ENCODE data around the gene CAPNS1. TPM values are rescaled to one million over a fixed set of nuclear protein-coding genes. Genes with fewer than 3 reads are reported as not detected.

CAPNS1 gene
- total and polyA plus RNA-seq, 12 donors, result 94.8 to 916 (median 609) TPM

GRCh38 chr19:36114721-36115452 lies 25.0 kb upstream of the CAPNS1 start, which contains the start of gene POLR2I:
Gene POLR2I (minus strand): TSS chr19:36114875. CDS start chr19:36114856, 19 bp downstream.
- Histone ChIP-seq H3K27ac (peak within 1 kb of the TSS; percentile 49 to 92 (median 67)), H3K27me3 (no peaks in the 10 kb centered on the region), H3K4me3 (peak within 1 kb of the TSS; percentile 4 to 90 (median 70)), H3K9me3 (replicated peaks in 1 of 3) (no peaks in the 10 kb centered on the region), H3K4me1 (replicated peaks in 1 of 2) (peaks cover 7 to 22% of the 10 kb centered on the region in 2 donors), H3K36me3 (replicated peaks in 1 of 2) (peaks cover 0 to 32% of the 10 kb centered on the region in 2 donors)
- DNase-seq, result peak; percentile 99 to 100 (median 100)
- WGBS, 4 donors, result 0 to 1% (median 0%) methylated on average over 22 to 60 of the region's 60 CpGs
- intact Hi-C loops (cut with DNase I), result loop anchor here in 1 of 2 donors (10.0 kb wide), 1 partner anchor 50 kb away; no protein-coding TSS in a partner anchor
- TF ChIP-seq CTCF (IDR thresholded peaks at IDR 0.05) (no peak), POLR2A (IDR thresholded peaks at IDR 0.05) (peak in 1 of 2 donors; percentile 69)

- intact Hi-C loops (cut with DNase I), result loop anchor here in 1 of 2 donors (10.0 kb wide), 1 partner anchor 51 kb away; no protein-coding TSS in a partner anchor
- Histone ChIP-seq H3K9me3 (replicated peaks in 1 of 3) (no peaks in the 10 kb centered on the region), H3K27me3 (no peaks in the 10 kb centered on the region), H3K4me1 (replicated peaks in 1 of 2) (peaks cover 7 to 22% of the 10 kb centered on the region in 2 donors), H3K36me3 (replicated peaks in 1 of 2) (peaks cover 0 to 39% of the 10 kb centered on the region in 2 donors), H3K27ac (peak within 1 kb of the TSS; percentile 49 to 92 (median 67)), H3K4me3 (peak within 1 kb of the TSS; percentile 4 to 90 (median 70))
- DNase-seq, result peak in 3 of 7 donors; percentile 80 to 87 (median 84)
- WGBS, 4 donors, result 4 to 33% (median 5%) methylated on average over 3 to 59 of the region's 59 CpGs
- TF ChIP-seq POLR2A (IDR thresholded peaks at IDR 0.05) (peak; percentile 59 to 63), CTCF (IDR thresholded peaks at IDR 0.05) (no peak)
Observed at GRCh38 chr19:36115453-36116343, 24.2 kb upstream of the CAPNS1 start, which contains the start of gene TBCB. Gene TBCB (plus strand): TSS chr19:36115468. CDS start chr19:36115561, 93 bp downstream.

GRCh38 chr19:36116344-36116637 lies 23.6 kb upstream of the CAPNS1 start:
- no peaks in the 10 kb centered on the region for H3K9me3 ChIP-seq (replicated peaks in 1 of 3)
- H3K4me3 ChIP-seq, result peak overlapping the region in 1 of 4 donors; percentile 89
- H3K4me1 ChIP-seq (replicated peaks in 1 of 2), result peaks cover 7 to 22% of the 10 kb centered on the region in 2 donors
- intact Hi-C loops (cut with DNase I), result loop anchor here in 1 of 2 donors (10.0 kb wide), 1 partner anchor 51 kb away; no protein-coding TSS in a partner anchor
- H3K27me3 ChIP-seq, result no peaks in the 10 kb centered on the region
- TF ChIP-seq POLR2A (IDR thresholded peaks at IDR 0.05) (no peak), CTCF (IDR thresholded peaks at IDR 0.05) (no peak)
- WGBS, 4 donors, result 94 to 100% (median 97%) methylated on average over 1 of the region's 1 CpG
- H3K27ac ChIP-seq, result peak overlapping the region in 2 of 5 donors; percentile 89 to 92
- DNase-seq, result no peak
- peaks cover 0 to 40% of the 10 kb centered on the region in 2 donors for H3K36me3 ChIP-seq (replicated peaks in 1 of 2)
